BLaER1 treated with 17β-estradiol and CSF1 and Interleukin-3, amounts not matched to agents 10 nM and 100 nM (cell line): ENCODE measurements around the gene ABHD4.
A peak's percentile ranks its signal among the peaks of the same experiment; 100 is the strongest.

Experiments
- H3K27ac ChIP-seq, 11 experiments: shearing (Covaris generic); formaldehyde crosslinking; 2 replicates each; pipeline ENCODE4 v1.8.1; 2022
- H3K27me3 ChIP-seq, 11 experiments: shearing (Covaris generic); formaldehyde crosslinking; 2 replicates each; pipeline ENCODE4 v1.8.1; 2022
- H3K36me3 ChIP-seq, 11 experiments: shearing (Covaris generic); formaldehyde crosslinking; 2 replicates each; pipeline ENCODE4 v1.8.1; 2022
- H3K4me1 ChIP-seq, 10 experiments: shearing (Covaris generic); formaldehyde crosslinking; 2 replicates each; pipeline ENCODE4 v1.8.1; 2022
- H3K4me2 ChIP-seq, 11 experiments: shearing (Covaris generic); formaldehyde crosslinking; 2 replicates each; pipeline ENCODE4 v1.8.1; 2022
- H3K4me3 ChIP-seq, 10 experiments: shearing (Covaris generic); formaldehyde crosslinking; 2 replicates each; pipeline ENCODE4 v1.8.1; 2022
- H3K9ac ChIP-seq, 11 experiments: shearing (Covaris generic); formaldehyde crosslinking; 2 replicates each; pipeline ENCODE4 v1.8.1; 2022
- H3K9me3 ChIP-seq, 11 experiments: shearing (Covaris generic); formaldehyde crosslinking; replicated peaks in 1 of 11; 2 replicates each; pipeline ENCODE4 v1.8.1; 2022
- H4K20me1 ChIP-seq, 11 experiments: shearing (Covaris generic); formaldehyde crosslinking; 2 replicates each; pipeline ENCODE4 v1.8.1; 2022
- Cebpa-rat ChIP-seq, 11 experiments: shearing (Covaris generic); IDR thresholded peaks; 2 replicates each; pipeline ENCODE4 v1.8.1; 2022

The ABHD4 gene

GRCh38 chr14:22566845-22567244, 31.3 kb upstream of the ABHD4 start:
- H3K9ac ChIP-seq = peak overlapping the region in 8 of 11 experiments; percentile 9 to 99 (median 96); a peak in 13 of 22 replicates
- H3K27me3 ChIP-seq = no peaks in the 10 kb centered on the region
- peaks cover 13 to 83% (median 33%) of the 10 kb centered on the region in 11 experiments; a peak in 19 of 22 replicates for H3K36me3 ChIP-seq
- peaks cover 83 to 96% (median 89%) of the 10 kb centered on the region in 10 experiments for H3K4me1 ChIP-seq
- H3K4me2 ChIP-seq = peak overlapping the region in 10 of 11 experiments; percentile 18 to 98 (median 93); a peak in 20 of 22 replicates
- no peak overlapping the region for H3K4me3 ChIP-seq
- no peak for TF ChIP-seq Cebpa-rat (IDR thresholded peaks at IDR 0.05)
- H4K20me1 ChIP-seq = peaks cover 0 to 23% (median 0%) of the 10 kb centered on the region in 11 experiments; a peak in 2 of 22 replicates
- peak overlapping the region in 9 of 11 experiments; percentile 42 to 100 (median 100); a peak in 17 of 22 replicates for H3K27ac ChIP-seq
- H3K9me3 ChIP-seq = no peaks in the 10 kb centered on the region

DNA sequence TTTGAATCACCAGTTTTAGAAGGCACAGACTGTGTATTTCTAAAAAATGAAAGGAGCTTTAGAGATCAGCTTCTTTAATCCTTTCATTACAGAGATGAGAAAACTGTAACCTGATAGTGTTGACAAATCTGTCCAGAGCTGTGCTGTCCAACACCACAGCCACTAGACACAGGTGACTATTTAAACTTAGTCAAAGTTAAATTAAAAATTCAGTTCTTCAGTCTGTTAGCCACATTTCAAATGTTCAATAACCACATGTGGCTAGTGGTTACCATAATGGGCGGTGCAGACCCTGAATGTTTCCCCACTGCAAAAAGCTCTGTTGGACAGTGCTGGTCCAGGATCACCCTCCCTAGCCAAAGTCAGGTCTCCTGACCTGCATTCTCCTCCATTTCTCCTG, 30.7 kb upstream of the ABHD4 start:
- peak overlapping the region in 8 of 11 experiments; percentile 9 to 99 (median 96); a peak in 13 of 22 replicates for H3K9ac ChIP-seq
- peaks cover 77 to 96% (median 83%) of the 10 kb centered on the region in 10 experiments for H3K4me1 ChIP-seq
- H3K4me3 ChIP-seq = no peak overlapping the region
- peak overlapping the region in 8 of 11 experiments; percentile 99 to 100 (median 100); a peak in 18 of 22 replicates for H3K27ac ChIP-seq
- H4K20me1 ChIP-seq = peaks cover 0 to 23% (median 0%) of the 10 kb centered on the region in 11 experiments; a peak in 2 of 22 replicates
- no peaks in the 10 kb centered on the region for H3K27me3 ChIP-seq
- TF ChIP-seq Cebpa-rat (IDR thresholded peaks at IDR 0.05) = no peak
- H3K36me3 ChIP-seq = peaks cover 19 to 89% (median 39%) of the 10 kb centered on the region in 11 experiments; a peak in 21 of 22 replicates
- H3K9me3 ChIP-seq = no peaks in the 10 kb centered on the region
- peak overlapping the region; percentile 18 to 98 (median 92); a peak in 20 of 22 replicates for H3K4me2 ChIP-seq

- Histone ChIP-seq H3K9me3 (no peaks in the 10 kb centered on the region), H3K36me3 (peaks cover 36 to 95% (median 53%) of the 10 kb centered on the region in 11 experiments), H3K27ac (peak overlapping the region in 10 of 11 experiments; percentile 26 to 100 (median 100); a peak in 19 of 22 replicates), H3K4me3 (0 out of 20 replicates have a peak overlapping the region, but pooled peaks of 1 of the 10 experiments have one; percentile 4), H3K9ac (peak overlapping the region; percentile 40 to 99 (median 64); a peak in 20 of 22 replicates), H3K27me3 (no peaks in the 10 kb centered on the region), H3K4me1 (peaks cover 65 to 96% (median 67%) of the 10 kb centered on the region in 10 experiments), H3K4me2 (peak overlapping the region; percentile 56 to 98 (median 92); a peak in 21 of 22 replicates), H4K20me1 (peaks cover 0 to 31% (median 0%) of the 10 kb centered on the region in 11 experiments; a peak in 3 of 22 replicates)
- TF ChIP-seq Cebpa-rat (IDR thresholded peaks at IDR 0.05) = no peak
Measured at GRCh38 chr14:22569106-22569736, 28.9 kb upstream of the ABHD4 start.

- H3K4me1 ChIP-seq = peaks cover 60 to 96% (median 64%) of the 10 kb centered on the region in 10 experiments
- TF ChIP-seq Cebpa-rat (IDR thresholded peaks at IDR 0.05) = no peak
- no peaks in the 10 kb centered on the region for H3K27me3 ChIP-seq
- peak overlapping the region; percentile 29 to 99 (median 64); a peak in 19 of 22 replicates for H3K9ac ChIP-seq
- peak overlapping the region; percentile 18 to 98 (median 92); a peak in 21 of 22 replicates for H3K4me2 ChIP-seq
- peaks cover 0 to 36% (median 0%) of the 10 kb centered on the region in 11 experiments; a peak in 3 of 22 replicates for H4K20me1 ChIP-seq
- no peaks in the 10 kb centered on the region for H3K9me3 ChIP-seq
- H3K4me3 ChIP-seq = peak overlapping the region in 6 of 10 experiments; percentile 25 to 46 (median 32); a peak in 9 of 20 replicates
- peak overlapping the region in 10 of 11 experiments; percentile 0 to 100 (median 100); a peak in 19 of 22 replicates for H3K27ac ChIP-seq
- peaks cover 42 to 95% (median 53%) of the 10 kb centered on the region in 11 experiments for H3K36me3 ChIP-seq
Measured at GRCh38 chr14:22569737-22570131, 28.4 kb upstream of the ABHD4 start.

- Histone ChIP-seq H3K36me3 (peaks cover 45 to 95% (median 55%) of the 10 kb centered on the region in 11 experiments), H3K4me3 (peak overlapping the region in 6 of 10 experiments; percentile 25 to 46 (median 32); a peak in 9 of 20 replicates), H3K4me2 (peak overlapping the region; percentile 33 to 98 (median 92); a peak in 21 of 22 replicates), H3K27me3 (no peaks in the 10 kb centered on the region), H3K9ac (peak overlapping the region in 10 of 11 experiments; percentile 29 to 99 (median 80); a peak in 19 of 22 replicates), H3K9me3 (0 out of 22 replicates have a peak, but pooled peaks cover 0 to 1% (median 0%) of the 10 kb centered on the region in 11 experiments), H4K20me1 (peaks cover 0 to 42% (median 0%) of the 10 kb centered on the region in 11 experiments; a peak in 3 of 22 replicates), H3K27ac (peak overlapping the region in 10 of 11 experiments; percentile 0 to 100 (median 100); a peak in 19 of 22 replicates), H3K4me1 (peaks cover 54 to 93% (median 58%) of the 10 kb centered on the region in 10 experiments)
- no peak for TF ChIP-seq Cebpa-rat (IDR thresholded peaks at IDR 0.05)
Measured at GRCh38 chr14:22570132-22570949, 27.8 kb upstream of the ABHD4 start.

GRCh38 chr14:22572562-22573058, 25.5 kb upstream of the ABHD4 start:
- H3K27ac ChIP-seq = no peak overlapping the region
- peaks cover 31 to 71% (median 35%) of the 10 kb centered on the region in 10 experiments for H3K4me1 ChIP-seq
- H3K9me3 ChIP-seq = 0 out of 22 replicates have a peak, but pooled peaks cover 0 to 6% (median 0%) of the 10 kb centered on the region in 11 experiments
- H3K9ac ChIP-seq = peak overlapping the region in 2 of 11 experiments; percentile 10 to 25; a peak in 1 of 22 replicates
- peaks cover 0 to 59% (median 6%) of the 10 kb centered on the region in 11 experiments; a peak in 8 of 22 replicates for H4K20me1 ChIP-seq
- H3K36me3 ChIP-seq = peaks cover 54 to 96% (median 72%) of the 10 kb centered on the region in 11 experiments
- peak overlapping the region in 4 of 11 experiments; percentile 14 to 58 (median 52); a peak in 6 of 22 replicates for H3K4me2 ChIP-seq
- no peak for TF ChIP-seq Cebpa-rat (IDR thresholded peaks at IDR 0.05)
- no peak overlapping the region for H3K4me3 ChIP-seq
- no peaks in the 10 kb centered on the region for H3K27me3 ChIP-seq

DNA sequence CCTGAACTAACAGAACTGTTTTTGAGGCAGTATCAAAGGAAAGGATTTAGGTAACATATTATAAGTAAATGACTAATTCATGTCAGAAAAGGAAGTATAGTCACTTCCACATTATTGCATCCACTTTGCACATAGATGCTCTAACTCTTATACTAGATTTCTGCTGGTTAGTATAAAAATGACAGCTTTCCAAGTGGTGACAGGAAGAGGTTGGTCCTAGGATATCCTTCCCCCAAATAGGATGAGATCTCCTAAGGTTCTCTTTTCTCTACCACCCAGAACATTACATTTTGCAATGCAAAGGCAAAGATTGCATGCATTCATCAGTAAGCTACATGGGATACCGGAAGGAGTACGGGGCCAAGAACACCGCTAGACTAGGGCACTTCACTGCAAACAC, 24.3 kb upstream of the ABHD4 start:
- Histone ChIP-seq H3K4me1 (peaks cover 19 to 59% (median 23%) of the 10 kb centered on the region in 10 experiments), H3K27ac (0 out of 22 replicates have a peak overlapping the region, but pooled peaks of 1 of the 11 experiments have one; percentile 16), H4K20me1 (peaks cover 0 to 63% (median 8%) of the 10 kb centered on the region in 11 experiments; a peak in 11 of 22 replicates), H3K4me2 (peak overlapping the region in 5 of 11 experiments; percentile 17 to 58 (median 44); a peak in 7 of 22 replicates), H3K36me3 (peaks cover 56 to 96% (median 74%) of the 10 kb centered on the region in 11 experiments), H3K4me3 (no peak overlapping the region), H3K27me3 (no peaks in the 10 kb centered on the region), H3K9ac (no peak overlapping the region), H3K9me3 (0 out of 22 replicates have a peak, but pooled peaks cover 0 to 6% (median 0%) of the 10 kb centered on the region in 11 experiments)
- TF ChIP-seq Cebpa-rat (IDR thresholded peaks at IDR 0.05) = no peak
